MM.1S (cell line): ENCODE results near the gene ARHGEF33.

Source experiments
- CTCF ChIP-seq: fragments of 300-600 bp; sonication (generic); IDR thresholded peaks from 2 replicates; pipeline ENCODE4 v1.5.1; 2016; ENCODE audit warnings: antibody characterized with exemption, low read length, mixed read lengths
- EZH2 ChIP-seq: fragments of 300-600 bp; sonication (generic); optimal IDR thresholded peaks from 2 replicates; pipeline ENCODE3; 2017; ENCODE audit warnings: low read depth, mild to moderate bottlenecking, antibody characterized with exemption, low read length, mixed read lengths

GRCh38 chr2:38889045-38889444 lies 630 bp upstream of the ARHGEF33 start:
- TF ChIP-seq CTCF (no peak), EZH2 (no peak)
